Measurements from ENCODE around the gene PRTN3.

DNA sequence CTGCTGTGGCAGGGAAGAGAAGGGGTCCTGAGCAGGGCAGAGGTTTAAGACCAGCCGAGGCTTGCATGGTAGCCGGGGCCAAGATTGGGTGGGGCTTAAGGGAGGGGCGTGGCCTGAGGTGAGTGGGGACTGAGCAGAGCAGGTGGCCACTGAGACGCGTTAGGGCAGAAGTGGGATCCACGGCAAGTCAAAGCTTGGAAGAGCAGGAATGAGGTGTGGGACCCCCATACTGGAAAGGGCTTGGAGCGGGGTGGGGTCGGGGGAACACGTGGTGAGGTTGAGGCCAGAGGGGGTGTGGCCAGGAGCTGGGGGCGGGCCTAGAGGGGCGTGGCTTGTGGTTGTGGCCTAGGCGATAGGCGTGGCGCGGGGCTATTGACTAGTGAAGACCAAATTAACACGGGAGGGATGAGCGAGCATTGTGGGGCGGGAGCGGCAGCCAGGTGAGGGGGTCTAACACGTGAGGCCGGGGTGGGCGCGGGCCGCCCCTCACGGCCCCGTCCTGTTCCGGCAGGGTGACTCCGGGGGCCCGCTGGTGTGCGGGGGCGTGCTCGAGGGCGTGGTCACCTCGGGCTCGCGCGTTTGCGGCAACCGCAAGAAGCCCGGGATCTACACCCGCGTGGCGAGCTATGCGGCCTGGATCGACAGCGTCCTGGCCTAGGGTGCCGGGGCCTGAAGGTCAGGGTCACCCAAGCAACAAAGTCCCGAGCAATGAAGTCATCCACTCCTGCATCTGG, 21.9 kb downstream of the PRTN3 start:
- TF ChIP-seq, protein P1, sequence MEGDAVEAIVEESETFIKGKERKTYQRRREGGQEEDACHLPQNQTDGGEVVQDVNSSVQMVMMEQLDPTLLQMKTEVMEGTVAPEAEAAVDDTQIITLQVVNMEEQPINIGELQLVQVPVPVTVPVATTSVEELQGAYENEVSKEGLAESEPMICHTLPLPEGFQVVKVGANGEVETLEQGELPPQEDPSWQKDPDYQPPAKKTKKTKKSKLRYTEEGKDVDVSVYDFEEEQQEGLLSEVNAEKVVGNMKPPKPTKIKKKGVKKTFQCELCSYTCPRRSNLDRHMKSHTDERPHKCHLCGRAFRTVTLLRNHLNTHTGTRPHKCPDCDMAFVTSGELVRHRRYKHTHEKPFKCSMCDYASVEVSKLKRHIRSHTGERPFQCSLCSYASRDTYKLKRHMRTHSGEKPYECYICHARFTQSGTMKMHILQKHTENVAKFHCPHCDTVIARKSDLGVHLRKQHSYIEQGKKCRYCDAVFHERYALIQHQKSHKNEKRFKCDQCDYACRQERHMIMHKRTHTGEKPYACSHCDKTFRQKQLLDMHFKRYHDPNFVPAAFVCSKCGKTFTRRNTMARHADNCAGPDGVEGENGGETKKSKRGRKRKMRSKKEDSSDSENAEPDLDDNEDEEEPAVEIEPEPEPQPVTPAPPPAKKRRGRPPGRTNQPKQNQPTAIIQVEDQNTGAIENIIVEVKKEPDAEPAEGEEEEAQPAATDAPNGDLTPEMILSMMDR (IDR thresholded peaks at IDR 0.05), result no peak
- no peak for TF ChIP-seq POLR2A (IDR thresholded peaks at IDR 0.05)
